GM04504 (cell line): Measurements from ENCODE around the gene GPRIN1.
"Not testable (repeated sequence)": the region's sequence is repeated elsewhere in the genome, so short reads cannot be mapped to it uniquely, and the experiment has no call there.

ENCODE experiments used
- DNase-seq: peaks from one replicate; pipeline ENCODE4 v3.0.0-alpha.2; 2012; ENCODE audit warnings: low read depth

Gene GPRIN1

GRCh38 chr5:176597417-176598389 is 12.3 kb downstream of the GPRIN1 start:
- DNase-seq, result no peak

- no peak for DNase-seq
These were observed 13.1 kb downstream of the GPRIN1 start for GRCh38 chr5:176596689-176597416.

GRCh38 chr5:176596069-176596644 is 13.8 kb downstream of the GPRIN1 start:
- DNase-seq, result no peak

GRCh38 chr5:176595386-176595943 is 14.5 kb downstream of the GPRIN1 start:
- DNase-seq, result no peak

GRCh38 chr5:176594554-176594953 is 15.4 kb downstream of the GPRIN1 start:
- no peak for DNase-seq

- no peak for DNase-seq
These were observed 16.6 kb downstream of the GPRIN1 start for GRCh38 chr5:176593273-176593869.

GRCh38 chr5:176592573-176592972 is 17.4 kb downstream of the GPRIN1 start:
- DNase-seq, result no peak

- not testable (repeated sequence) for DNase-seq
These were observed 18.3 kb downstream of the GPRIN1 start for GRCh38 chr5:176591667-176592066.

GRCh38 chr5:176590035-176590717 is 19.8 kb downstream of the GPRIN1 start:
- no peak for DNase-seq

GRCh38 chr5:176589039-176589769 is 20.8 kb downstream of the GPRIN1 start:
- no peak for DNase-seq

GRCh38 chr5:176588297-176588696 is 21.7 kb downstream of the GPRIN1 start:
- DNase-seq, result no peak

GRCh38 chr5:176587398-176587797 is 22.6 kb downstream of the GPRIN1 start:
- DNase-seq, result no peak

GRCh38 chr5:176583076-176583475 is 26.9 kb downstream of the GPRIN1 start:
- DNase-seq, result no peak

GRCh38 chr5:176581361-176581760 is 28.6 kb downstream of the GPRIN1 start:
- no peak for DNase-seq

- DNase-seq, result no peak
These were observed 30.6 kb downstream of the GPRIN1 start for GRCh38 chr5:176579323-176579722.

GRCh38 chr5:176578391-176578808 is 31.6 kb downstream of the GPRIN1 start:
- DNase-seq, result no peak

GRCh38 chr5:176577312-176578176 is 32.4 kb downstream of the GPRIN1 start:
- DNase-seq, result no peak

GRCh38 chr5:176575488-176576422 is 34.2 kb downstream of the GPRIN1 start:
- DNase-seq, result no peak
